Cardiac atrium fibroblast (primary cell): ENCODE data around the gene ENO1. TPM values are rescaled to one million over a fixed set of nuclear protein-coding genes. Genes with fewer than 3 reads are reported as not detected.

ENCODE experiments used
- total RNA-seq: library from RNA; depleted of rRNA; stranded (reverse); fragments of >200 nt; gene quantifications from 2 replicates; pipeline ENCODE4 v1.2.3, GENCODE V29; 2015

ENO1 gene
- 3,017 and 3,332 TPM in 2 replicates for total RNA-seq

DNA sequence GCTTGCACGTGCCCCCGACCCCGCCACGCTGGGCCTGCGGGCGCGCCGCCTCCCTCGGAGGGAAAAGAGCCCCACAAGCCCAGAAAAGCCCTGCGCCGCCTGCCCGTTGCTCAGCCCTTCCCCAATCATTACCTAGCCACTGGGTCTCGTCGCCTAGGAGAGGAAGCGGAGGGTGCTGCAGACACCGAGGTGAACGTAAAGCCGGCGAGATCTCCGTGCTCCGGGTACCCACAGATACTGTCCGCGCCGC is at the start of gene ENO1:
Gene ENO1 (minus strand): TSS at position 239 of the 250 bp plus-strand sequence. CDS start 3,778 bp downstream, outside the sequence.

DNA sequence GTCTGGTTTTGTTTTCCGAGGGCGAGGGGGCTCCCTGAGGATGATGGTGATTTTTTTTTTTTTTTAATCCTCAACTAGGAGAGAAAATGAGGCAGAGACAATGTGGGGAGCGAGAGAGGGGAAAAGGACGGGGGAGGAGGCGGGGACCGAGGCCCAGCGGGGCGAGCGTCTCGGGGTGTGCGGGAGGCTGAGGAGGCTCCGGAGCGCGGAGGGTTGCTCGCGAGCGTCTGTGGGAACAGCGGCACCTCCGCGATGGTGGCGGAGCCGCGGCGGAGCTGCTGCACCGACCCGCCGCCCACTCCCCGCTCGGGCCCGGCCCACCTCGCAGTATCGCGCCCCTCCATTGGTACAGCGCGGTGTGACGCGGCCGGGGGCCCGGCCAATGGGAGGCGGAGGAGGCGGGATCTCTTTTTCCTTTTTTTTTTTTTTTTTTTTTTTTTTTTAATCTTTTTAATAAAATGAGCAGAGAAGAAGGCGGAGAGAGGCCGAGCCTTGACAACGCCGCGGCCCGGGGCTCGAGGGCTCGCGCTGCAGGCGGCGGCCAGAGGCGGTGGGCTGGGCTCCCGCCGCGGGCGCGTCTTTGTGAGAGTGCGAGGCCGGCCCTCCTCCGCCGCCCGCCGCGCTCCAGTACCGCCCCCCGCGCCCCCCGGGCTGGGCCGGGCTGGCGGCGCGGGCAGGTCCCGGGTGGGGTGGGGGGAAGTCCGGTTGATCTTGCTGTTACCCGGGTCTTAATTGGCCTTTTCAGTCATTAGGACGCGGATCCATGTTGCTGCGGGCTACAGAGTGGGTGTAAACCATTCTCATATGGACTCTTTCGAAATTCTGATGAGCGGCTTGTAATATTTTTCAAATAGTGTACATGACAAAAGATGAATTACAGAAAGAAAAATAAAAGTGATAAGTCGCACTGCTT is 60.8 kb downstream of the ENO1 start, which contains the start of gene RERE:
Gene RERE (minus strand): TSS at position 229 of the 913 bp plus-strand sequence.

Other genes starting within 250 kb of the ENO1 start
- 17.5 and 28.7 TPM in 2 replicates for gene RERE, start 61.0 kb downstream of the ENO1 start, total RNA-seq
- gene CA6, start 67.2 kb upstream of the ENO1 start, total RNA-seq: not detected in 2 replicates
- gene SLC2A7, start 147.7 kb upstream of the ENO1 start, total RNA-seq: not detected in 2 replicates
- gene SLC2A5, start 190.9 kb upstream of the ENO1 start, total RNA-seq: 3.2 and 5.2 TPM in 2 replicates